Stimulated activated naive CD8-positive, alpha-beta T cell treated with anti-CD3 and anti-CD28 coated beads, Interleukin-15, Interleukin-2, amounts not matched to agents 100 ng/mL and 50 ng/mL, for 24 hours (primary cell): ENCODE data around the gene IGF1R.
A peak's percentile ranks its signal among the peaks of the same experiment; 100 is the strongest.

Experiments used
- H3K27ac Mint-ChIP-seq: one replicate; pipeline ENCODE4 v1.8.0; 2021; ENCODE audit warnings: mild to moderate bottlenecking, mixed read lengths
- H3K27me3 Mint-ChIP-seq: one replicate; pipeline ENCODE4 v1.8.0; 2021; ENCODE audit warnings: mixed read lengths
- H3K36me3 Mint-ChIP-seq: one replicate; pipeline ENCODE4 v1.8.0; 2021; ENCODE audit warnings: low read depth, mixed read lengths
- H3K4me1 Mint-ChIP-seq: one replicate; pipeline ENCODE4 v1.8.0; 2021; ENCODE audit warnings: low read depth, mixed read lengths
- H3K4me3 Mint-ChIP-seq: one replicate; pipeline ENCODE4 v1.8.0; 2021; ENCODE audit warnings: mild to moderate bottlenecking, mixed read lengths
- H3K9me3 Mint-ChIP-seq: one replicate; pipeline ENCODE4 v1.8.0; 2021; ENCODE audit warnings: mixed read lengths

The IGF1R gene

DNA sequence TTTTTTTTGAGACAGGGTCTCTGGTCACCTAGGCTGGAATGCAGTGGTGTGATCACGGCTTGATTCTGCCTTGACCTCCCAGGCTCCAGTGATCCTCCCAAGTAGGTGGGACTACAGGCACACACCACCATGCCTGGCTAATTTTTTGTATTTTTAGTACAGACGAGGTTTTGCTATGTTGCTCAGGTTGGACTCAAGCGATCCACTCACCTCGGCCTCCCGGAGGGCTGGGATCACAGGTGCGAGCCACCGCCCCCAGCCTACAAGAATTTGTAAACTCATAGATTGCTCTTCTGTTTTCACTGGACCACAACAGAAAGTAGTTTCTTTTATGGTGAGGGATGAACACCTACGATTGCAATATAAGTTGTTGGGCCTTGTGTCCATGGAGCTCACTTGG, 7.4 kb downstream of the IGF1R start:
- H3K4me1 Mint-ChIP-seq: peaks cover 45% of the 10 kb centered on the region
- H3K27ac Mint-ChIP-seq: no peak overlapping the region
- no peaks in the 10 kb centered on the region for H3K36me3 Mint-ChIP-seq
- no peaks in the 10 kb centered on the region for H3K9me3 Mint-ChIP-seq
- no peak overlapping the region for H3K4me3 Mint-ChIP-seq
- peaks cover 23% of the 10 kb centered on the region for H3K27me3 Mint-ChIP-seq

DNA sequence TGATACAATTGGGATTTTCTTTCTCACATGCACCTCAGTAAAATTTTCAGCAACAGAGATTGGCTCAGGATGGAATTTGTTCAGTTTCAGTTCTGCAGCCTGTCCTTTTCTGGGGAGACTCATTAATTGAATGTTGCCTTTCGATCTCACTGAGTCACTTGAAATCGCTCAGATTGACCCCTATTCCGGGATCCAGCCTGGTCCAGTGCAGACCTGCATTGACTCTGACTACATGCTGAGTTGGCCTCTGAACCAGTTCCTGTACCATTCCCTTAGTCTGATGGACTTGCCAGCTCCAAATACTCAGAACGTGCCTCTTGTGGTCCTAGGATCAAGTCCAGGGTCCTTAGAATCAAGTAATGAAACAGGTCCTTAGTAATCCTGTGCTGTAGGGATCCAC, 9.4 kb downstream of the IGF1R start:
- Mint-ChIP-seq H3K4me3 (no peak overlapping the region), H3K9me3 (no peaks in the 10 kb centered on the region), H3K4me1 (peaks cover 30% of the 10 kb centered on the region), H3K27ac (no peak overlapping the region), H3K36me3 (no peaks in the 10 kb centered on the region), H3K27me3 (peaks cover 5% of the 10 kb centered on the region)

- H3K27me3 Mint-ChIP-seq: no peaks in the 10 kb centered on the region
- no peaks in the 10 kb centered on the region for H3K9me3 Mint-ChIP-seq
- H3K27ac Mint-ChIP-seq: no peak overlapping the region
- peaks cover 21% of the 10 kb centered on the region for H3K4me1 Mint-ChIP-seq
- H3K4me3 Mint-ChIP-seq: no peak overlapping the region
- H3K36me3 Mint-ChIP-seq: no peaks in the 10 kb centered on the region
Observed at GRCh38 chr15:98658831-98659699, 10.7 kb downstream of the IGF1R start.

GRCh38 chr15:98660055-98660454, 11.7 kb downstream of the IGF1R start:
- Mint-ChIP-seq H3K27me3 (no peaks in the 10 kb centered on the region), H3K27ac (no peak overlapping the region), H3K4me1 (peaks cover 18% of the 10 kb centered on the region), H3K36me3 (no peaks in the 10 kb centered on the region), H3K4me3 (no peak overlapping the region), H3K9me3 (no peaks in the 10 kb centered on the region)

DNA sequence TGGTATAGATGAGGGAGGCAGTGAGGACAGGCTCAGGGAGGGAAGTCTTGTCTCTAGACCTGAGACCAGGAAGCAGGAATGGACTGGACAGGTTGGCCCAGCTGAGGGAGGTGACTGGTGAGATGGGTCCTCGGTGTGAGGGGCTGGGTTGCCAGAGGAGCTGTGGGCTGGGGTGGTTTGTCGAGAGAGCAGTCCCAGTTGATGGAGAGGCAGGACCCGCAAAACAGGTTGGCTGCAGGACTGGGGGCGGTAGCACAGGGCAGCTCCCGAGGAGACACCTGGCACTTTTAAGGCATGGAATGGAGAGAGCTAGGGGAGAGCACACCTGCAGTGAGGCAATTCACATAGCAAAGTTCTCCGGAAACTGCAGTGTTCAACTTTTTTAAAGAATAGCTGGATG, 14.7 kb downstream of the IGF1R start:
- Mint-ChIP-seq H3K4me3 (no peak overlapping the region), H3K27ac (no peak overlapping the region), H3K36me3 (no peaks in the 10 kb centered on the region), H3K9me3 (no peaks in the 10 kb centered on the region), H3K4me1 (peaks cover 20% of the 10 kb centered on the region), H3K27me3 (no peaks in the 10 kb centered on the region)

DNA sequence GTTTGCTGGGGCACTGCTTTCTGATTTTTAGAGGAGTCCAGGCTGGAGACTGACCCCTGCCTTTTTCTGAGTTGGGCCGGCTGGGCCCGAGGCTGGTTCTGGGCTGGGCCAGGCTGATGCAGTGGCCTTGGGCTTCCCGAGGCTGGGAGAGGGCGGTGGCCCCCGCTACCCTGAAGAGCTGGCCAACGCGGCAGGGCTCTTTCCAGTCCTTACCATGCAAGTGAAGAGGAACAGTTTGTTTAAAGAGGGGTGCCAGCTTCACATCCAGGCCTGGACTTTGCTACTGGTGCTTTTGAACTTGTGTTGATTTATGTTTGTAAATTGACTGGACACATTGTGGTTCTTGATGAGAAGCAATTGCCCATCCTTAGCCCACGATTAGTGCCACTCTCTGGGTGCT, 15.3 kb downstream of the IGF1R start:
- no peaks in the 10 kb centered on the region for H3K9me3 Mint-ChIP-seq
- H3K36me3 Mint-ChIP-seq: no peaks in the 10 kb centered on the region
- no peak overlapping the region for H3K27ac Mint-ChIP-seq
- peaks cover 26% of the 10 kb centered on the region for H3K4me1 Mint-ChIP-seq
- H3K4me3 Mint-ChIP-seq: no peak overlapping the region
- H3K27me3 Mint-ChIP-seq: no peaks in the 10 kb centered on the region

DNA sequence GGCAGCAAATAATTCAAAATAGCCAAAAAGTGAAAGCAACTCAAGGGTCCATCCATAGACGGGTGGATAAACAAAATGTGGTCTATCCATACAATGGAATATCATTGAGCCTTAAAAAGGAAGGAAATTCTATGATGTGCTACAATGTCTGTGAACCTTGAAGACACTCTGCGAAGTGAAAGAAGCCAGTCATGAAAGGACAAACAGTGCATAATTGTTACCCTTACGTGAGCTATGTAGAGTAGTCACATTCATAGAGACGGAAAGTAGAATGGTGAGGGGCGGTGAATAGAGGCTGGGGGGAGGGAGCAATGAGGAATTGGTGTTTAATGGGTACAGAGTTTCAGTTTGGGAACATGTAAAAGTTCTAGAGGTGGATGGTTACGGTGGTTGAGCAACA, 18.1 kb downstream of the IGF1R start:
- H3K4me1 Mint-ChIP-seq: peaks cover 48% of the 10 kb centered on the region
- no peaks in the 10 kb centered on the region for H3K27me3 Mint-ChIP-seq

DNA sequence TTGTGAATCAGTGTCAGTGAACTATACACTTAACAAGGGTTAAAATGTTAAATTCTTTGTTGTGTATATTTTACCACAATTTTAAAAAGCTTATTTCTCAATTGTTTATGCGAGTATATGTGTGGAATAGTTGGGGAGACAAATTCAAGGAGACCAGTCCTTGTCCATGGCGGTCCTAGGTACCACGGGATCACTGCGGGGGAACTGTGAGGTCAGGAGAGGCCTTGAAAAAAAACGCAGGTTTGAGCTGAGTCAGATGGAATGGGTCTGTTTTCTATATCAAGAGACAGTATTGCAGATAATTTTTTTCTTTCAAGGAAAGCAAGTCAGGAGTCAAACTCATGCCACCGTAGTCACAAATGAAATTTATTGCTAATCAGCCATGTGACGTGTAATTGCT, 18.5 kb downstream of the IGF1R start:
- no peak overlapping the region for H3K27ac Mint-ChIP-seq
- H3K4me1 Mint-ChIP-seq: peaks cover 48% of the 10 kb centered on the region
- no peaks in the 10 kb centered on the region for H3K9me3 Mint-ChIP-seq
- H3K27me3 Mint-ChIP-seq: no peaks in the 10 kb centered on the region
- H3K4me3 Mint-ChIP-seq: no peak overlapping the region
- H3K36me3 Mint-ChIP-seq: no peaks in the 10 kb centered on the region

More for the DNA sequence above, 18.1 kb downstream of the IGF1R start:
- H3K36me3 Mint-ChIP-seq: no peaks in the 10 kb centered on the region
- no peak overlapping the region for H3K27ac Mint-ChIP-seq
- H3K9me3 Mint-ChIP-seq: no peaks in the 10 kb centered on the region
- no peak overlapping the region for H3K4me3 Mint-ChIP-seq

DNA sequence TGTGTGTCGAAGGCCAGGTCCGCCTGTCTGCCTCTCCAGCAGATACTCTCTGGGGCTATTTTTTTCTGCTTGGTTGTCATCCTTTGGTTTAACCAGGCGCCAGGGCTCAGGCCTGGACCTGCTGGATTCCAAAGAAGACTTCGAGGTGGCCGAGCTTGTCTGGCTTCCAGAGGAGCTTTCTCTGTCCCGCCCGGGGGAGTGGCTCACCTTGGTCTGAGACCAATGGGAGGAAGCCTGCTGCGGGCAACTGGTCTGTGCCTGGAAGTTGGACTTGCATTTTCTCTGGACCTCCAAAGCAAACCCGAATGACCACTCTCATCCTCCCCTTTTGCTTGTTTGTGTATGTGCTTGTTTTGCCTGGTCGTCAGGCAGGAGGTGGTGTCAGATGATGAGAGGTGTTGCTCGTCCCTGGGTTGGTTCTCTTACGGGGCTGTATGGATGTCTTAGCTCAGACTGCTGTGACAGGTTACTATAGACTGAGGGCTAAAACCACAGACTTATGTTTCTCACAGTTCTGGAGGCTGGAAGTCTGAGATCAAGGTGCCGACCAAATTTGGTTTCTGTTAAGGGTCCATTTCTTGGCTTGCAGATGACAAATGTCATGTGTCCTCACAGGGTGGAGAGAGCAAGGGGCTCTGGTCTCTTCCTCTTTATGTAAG, 19.3 kb downstream of the IGF1R start:
- Mint-ChIP-seq H3K4me1 (peaks cover 44% of the 10 kb centered on the region), H3K27ac (no peak overlapping the region), H3K9me3 (no peaks in the 10 kb centered on the region), H3K27me3 (no peaks in the 10 kb centered on the region), H3K36me3 (no peaks in the 10 kb centered on the region), H3K4me3 (no peak overlapping the region)

- H3K27ac Mint-ChIP-seq: peak overlapping the region; percentile 21
- peaks cover 40% of the 10 kb centered on the region for H3K4me1 Mint-ChIP-seq
- H3K4me3 Mint-ChIP-seq: no peak overlapping the region
- no peaks in the 10 kb centered on the region for H3K36me3 Mint-ChIP-seq
- no peaks in the 10 kb centered on the region for H3K27me3 Mint-ChIP-seq
- H3K9me3 Mint-ChIP-seq: no peaks in the 10 kb centered on the region
Observed at GRCh38 chr15:98668566-98669308, 20.4 kb downstream of the IGF1R start.

GRCh38 chr15:98669638-98670037, 21.3 kb downstream of the IGF1R start:
- Mint-ChIP-seq H3K4me1 (peaks cover 40% of the 10 kb centered on the region), H3K27ac (no peak overlapping the region), H3K27me3 (no peaks in the 10 kb centered on the region), H3K36me3 (no peaks in the 10 kb centered on the region), H3K4me3 (no peak overlapping the region), H3K9me3 (no peaks in the 10 kb centered on the region)

- no peak overlapping the region for H3K27ac Mint-ChIP-seq
- no peaks in the 10 kb centered on the region for H3K9me3 Mint-ChIP-seq
- peaks cover 44% of the 10 kb centered on the region for H3K4me1 Mint-ChIP-seq
- no peak overlapping the region for H3K4me3 Mint-ChIP-seq
- H3K36me3 Mint-ChIP-seq: peaks cover 3% of the 10 kb centered on the region
- H3K27me3 Mint-ChIP-seq: no peaks in the 10 kb centered on the region
Observed at GRCh38 chr15:98671060-98672008, 23.0 kb downstream of the IGF1R start.

DNA sequence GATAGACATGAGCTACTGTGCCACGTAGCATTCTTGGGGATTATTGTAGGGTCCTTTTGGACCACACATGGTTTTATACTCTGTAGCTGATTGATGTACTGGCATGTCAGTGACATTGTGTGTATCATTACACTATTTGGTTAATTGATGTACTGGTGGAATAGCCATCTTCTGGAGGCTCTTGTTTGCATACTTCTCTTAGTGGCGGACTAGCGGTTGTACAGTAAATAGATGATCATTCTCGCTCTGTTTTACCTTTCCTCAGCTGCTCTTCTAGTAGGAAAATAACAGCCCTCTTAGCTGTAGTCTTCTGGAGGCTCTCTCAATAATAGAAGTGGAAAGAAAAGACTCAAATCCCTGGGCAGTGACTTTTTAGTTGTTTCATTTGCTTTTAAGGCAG, 24.8 kb downstream of the IGF1R start:
- H3K9me3 Mint-ChIP-seq: no peaks in the 10 kb centered on the region
- no peak overlapping the region for H3K27ac Mint-ChIP-seq
- peaks cover 3% of the 10 kb centered on the region for H3K36me3 Mint-ChIP-seq
- no peaks in the 10 kb centered on the region for H3K27me3 Mint-ChIP-seq
- no peak overlapping the region for H3K4me3 Mint-ChIP-seq
- peaks cover 35% of the 10 kb centered on the region for H3K4me1 Mint-ChIP-seq

- H3K4me1 Mint-ChIP-seq: peaks cover 26% of the 10 kb centered on the region
- H3K27me3 Mint-ChIP-seq: no peaks in the 10 kb centered on the region
- no peak overlapping the region for H3K4me3 Mint-ChIP-seq
- H3K27ac Mint-ChIP-seq: no peak overlapping the region
- no peaks in the 10 kb centered on the region for H3K9me3 Mint-ChIP-seq
- peaks cover 3% of the 10 kb centered on the region for H3K36me3 Mint-ChIP-seq
Observed at GRCh38 chr15:98674336-98674735, 26.0 kb downstream of the IGF1R start.
